ENCODE measurements around the gene KL.

Gene KL

DNA sequence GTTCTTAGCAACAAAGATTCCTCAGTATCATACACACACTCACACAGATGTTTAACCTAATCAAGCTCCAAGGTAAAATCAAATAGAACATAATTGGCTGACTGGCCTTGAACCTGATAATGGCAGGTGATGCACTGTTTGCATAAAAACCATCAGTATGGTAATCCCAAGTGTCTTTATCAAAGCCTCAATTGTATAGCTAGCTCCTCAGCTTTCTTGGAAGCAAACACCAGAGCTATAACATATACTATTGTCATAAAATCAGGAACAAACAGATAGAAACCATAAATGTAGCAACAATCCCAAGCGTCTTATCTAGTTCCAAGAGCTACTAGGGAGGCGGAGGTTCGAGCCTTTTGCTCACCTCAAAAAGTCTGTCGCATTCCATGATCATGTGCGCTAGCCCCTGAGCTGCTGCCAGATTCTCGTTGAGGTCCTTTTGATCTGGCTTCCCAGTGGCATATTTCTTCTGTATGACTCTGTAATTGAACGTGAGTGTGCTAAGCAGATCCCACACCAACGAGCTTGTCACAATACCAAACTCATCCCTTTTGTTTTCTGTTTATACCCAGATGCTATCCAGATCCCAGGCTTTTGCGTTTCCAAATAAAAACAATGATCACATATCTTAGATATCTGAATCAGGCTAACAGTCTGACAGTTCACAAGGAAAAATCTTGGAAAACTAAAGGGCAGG is 95.3 kb downstream of the KL start:
- no peak for DNase-seq (ENCODE audit: low read depth)

DNA sequence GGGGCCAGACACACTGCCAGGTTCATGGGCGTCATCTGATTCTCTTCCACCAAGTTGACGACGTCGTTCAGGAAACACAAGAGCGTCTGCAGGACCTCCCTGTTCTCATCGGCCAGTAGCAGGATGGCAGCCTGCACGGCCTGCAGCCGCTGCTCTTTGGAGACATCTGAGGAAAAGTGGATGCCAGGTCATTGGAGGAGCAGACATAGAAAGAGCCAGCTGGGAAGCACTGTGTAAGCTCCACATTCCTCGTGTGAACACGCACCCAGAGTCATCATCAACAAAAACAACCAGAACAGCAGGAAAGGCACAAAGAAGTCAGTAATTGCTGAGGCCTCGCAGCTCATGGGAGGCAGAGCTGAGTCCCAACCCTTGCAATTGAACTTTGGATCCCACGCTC is 96.5 kb downstream of the KL start:
- DNase-seq (ENCODE audit: low read depth): no peak

DNA sequence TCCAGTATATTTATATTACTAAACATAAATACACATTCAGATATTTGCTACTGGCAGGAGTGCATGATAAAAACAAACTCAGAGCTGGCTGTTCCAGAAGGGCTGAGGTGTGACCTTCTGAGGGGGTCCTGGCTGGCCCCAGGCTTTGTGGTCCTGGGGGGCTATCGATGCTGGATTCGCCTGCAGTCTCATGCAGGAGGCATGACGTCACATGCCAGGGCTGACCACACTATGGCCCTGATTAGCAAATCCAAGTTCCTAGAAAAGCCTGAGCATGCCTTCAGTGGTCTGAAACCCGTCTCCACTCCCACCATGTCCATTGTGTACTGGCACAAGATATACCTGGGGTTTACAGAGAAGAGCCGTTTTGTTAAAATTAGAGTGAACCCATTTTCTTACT is 97.9 kb downstream of the KL start:
- DNase-seq (ENCODE audit: low read depth): no peak

DNA sequence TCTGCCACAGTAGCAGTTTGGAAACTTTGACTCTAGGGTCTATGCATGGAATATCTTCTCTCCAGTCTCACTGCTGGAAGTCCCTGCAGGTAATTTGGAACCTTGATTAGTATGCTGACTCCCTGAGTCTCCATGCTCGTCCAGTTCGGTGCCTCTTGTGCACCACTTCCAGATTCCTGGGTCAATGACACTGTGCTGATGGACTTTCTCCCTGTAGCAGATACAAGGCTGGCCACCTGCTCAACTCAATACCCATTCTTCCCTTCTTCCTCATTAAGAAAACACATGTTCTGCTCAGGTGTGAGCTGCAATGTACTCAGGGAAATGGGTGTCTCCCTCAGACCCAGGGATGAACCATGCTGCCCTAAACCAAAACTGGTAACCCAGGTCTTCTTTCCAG is 99.1 kb downstream of the KL start:
- no peak for DNase-seq (ENCODE audit: low read depth)

All from stimulated activated CD8-positive, alpha-beta memory T cell treated with anti-CD3 and anti-CD28 coated beads, Interleukin-12 subunit alpha, Interleukin-12 subunit beta, amount 100 ng/mL, for 4 hours (primary cell).